Panc1 (cell line): Measurements from ENCODE around the gene CLCN7. TPM values are rescaled to one million over a fixed set of nuclear protein-coding genes. Genes with fewer than 3 reads are reported as not detected.

Experiments used
- ATAC-seq: fragments of 200-7000 bp; cut with Tn5 transposase; 2 replicates; pipeline ENCODE4 v1.9.1; 2020; ENCODE audit warnings: mild to moderate bottlenecking, moderate library complexity
- BruUV-seq: library from RNA; stranded (reverse); fragments of 400-500 nt; replicated peaks from 2 replicates; lab custom pipeline; 2021; lab: Mats Ljungman, UMichigan
- CTCF ChIA-PET: fragments of 300-600 bp; sonication (Branson Sonifier 250); formaldehyde crosslinking; loops from one replicate; lab custom pipeline; 2022; ENCODE audit warnings: antibody characterized with exemption; lab: Charles Lee
- POLR2A ChIA-PET: fragments of 300-600 bp; sonication (Branson Sonifier 250); formaldehyde crosslinking; loops from one replicate; lab custom pipeline; 2022; ENCODE audit warnings: antibody characterized with exemption; lab: Charles Lee
- DNase-seq: peaks from one replicate; pipeline ENCODE4 v3.0.0-alpha.2; 2010; ENCODE audit warnings: low read depth, low spot score
- H3K27ac ChIP-seq: 2 replicates; pipeline ENCODE4 v1.5.1; 2011; ENCODE audit warnings: mild to moderate bottlenecking, low read length, inconsistent platforms
- H3K27me3 ChIP-seq: fragments of 200-500 bp; sonication (Bioruptor generic); 2 replicates; pipeline ENCODE4 v1.6.0; 2014; ENCODE audit warnings: low read length, inconsistent platforms; ENCODE audit not compliant: control insufficient read depth, insufficient read depth
- H3K36me3 ChIP-seq: fragments of 200-500 bp; sonication (Bioruptor generic); 2 replicates; pipeline ENCODE4 v1.5.1; 2014; ENCODE audit warnings: inconsistent platforms, mild to moderate bottlenecking, low read length, moderate library complexity; ENCODE audit not compliant: control insufficient read depth, insufficient read depth
- H3K4me1 ChIP-seq: 2 replicates; pipeline ENCODE4 v1.5.1; 2011; ENCODE audit warnings: inconsistent platforms, mild to moderate bottlenecking, low read length, moderate library complexity; ENCODE audit not compliant: control insufficient read depth, insufficient read depth
- H3K4me3 ChIP-seq, 2 experiments: 2 replicates each; pipeline ENCODE4 v1.5.1; 2011 to 2012; ENCODE audit warnings: low read depth in 2 of 2, low read length in 2 of 2, mild to moderate bottlenecking in 2 of 2, inconsistent platforms in 1 of 2, moderate library complexity in 1 of 2
- H3K9me3 ChIP-seq: fragments of 200-500 bp; sonication (Bioruptor generic); 2 replicates; pipeline ENCODE4 v1.5.1; 2014; ENCODE audit warnings: low read depth, mild to moderate bottlenecking, inconsistent platforms, low read length, moderate library complexity; ENCODE audit not compliant: control insufficient read depth, insufficient read depth
- CTCF ChIP-seq: fragments of 450-650 bp; IDR thresholded peaks from 2 replicates; pipeline ENCODE4 v1.5.1; 2017; ENCODE audit warnings: mild to moderate bottlenecking
- POLR2AphosphoS5 ChIP-seq: IDR thresholded peaks from 2 replicates; pipeline ENCODE4 v1.6.1; 2012; ENCODE audit warnings: mild to moderate bottlenecking, low read depth, low read length, moderate library complexity
- REST ChIP-seq, 2 experiments: IDR thresholded peaks; 2 replicates each; pipeline ENCODE4 v1.6.1; 2011 to 2012; ENCODE audit warnings: low read depth in 2 of 2, control low read depth in 1 of 2, low read length in 1 of 2, mild to moderate bottlenecking in 1 of 2, moderate library complexity in 1 of 2; ENCODE audit not compliant: insufficient read depth in 1 of 2
- SIN3A ChIP-seq: IDR thresholded peaks from 2 replicates; pipeline ENCODE4 v1.6.1; 2012; ENCODE audit warnings: low read depth, mild to moderate bottlenecking, low read length, moderate library complexity, borderline replicate concordance; ENCODE audit not compliant: insufficient read depth
- TCF7L2 ChIP-seq: IDR thresholded peaks from 2 replicates; pipeline ENCODE4 v1.6.1; 2011; ENCODE audit warnings: mild to moderate bottlenecking, low read depth, low read length, inconsistent platforms
- in situ Hi-C: cut with HindIII; loops from 2 replicates; pipeline ENCODE4 v1.10.0; 2016; ENCODE audit warnings: low sequenced_read_pairs, low pct_unique_long_range_greater_than_20kb
- intact Hi-C: fragments of 100-400 bp; cut with micrococcal nuclease; formaldehyde crosslinking; loops from one replicate; pipeline ENCODE4 v1.10.0; 2022; ENCODE audit not compliant: unreplicated experiment
- total RNA-seq: library from RNA; stranded (reverse); gene quantifications from one replicate; pipeline ENCODE4 v1.2.1, GENCODE V29; 2021; ENCODE audit not compliant: unreplicated experiment

The CLCN7 gene
- total RNA-seq, 1 experiment from 2014 or later = 179 TPM

- H3K4me3 ChIP-seq = peak overlapping the region; percentile 61 to 64
- H3K36me3 ChIP-seq = no peaks in the 10 kb centered on the region
- H3K9me3 ChIP-seq = no peaks in the 10 kb centered on the region
- no peak for TF ChIP-seq POLR2AphosphoS5
- TF ChIP-seq SIN3A = peak; percentile 68; the same call in 1 of the 2 replicates
- peak; percentile 93 for TF ChIP-seq CTCF
- H3K27me3 ChIP-seq = no peaks in the 10 kb centered on the region
- DNase-seq = no peak
- intact Hi-C loops = no loop called here
- BruUV-seq = no TSS peak
- in situ Hi-C loops = no loop called here
- ChIA-PET CTCF (no interaction called here), POLR2A (interaction anchor here (1.0 kb wide), 1 partner anchor 12 kb away, joined by 3 read pairs; no protein-coding TSS in a partner anchor)
- peak overlapping the region; percentile 60; the same call in 1 of the 2 replicates for H3K27ac ChIP-seq
- peak; percentile 69 for ATAC-seq
- H3K4me1 ChIP-seq = peaks cover 8% of the 10 kb centered on the region; the same call in 1 of the 2 replicates
Observed at GRCh38 chr16:1413684-1414531, 60.9 kb downstream of the CLCN7 start.

GRCh38 chr16:1412847-1413246 lies 62.0 kb downstream of the CLCN7 start:
- in situ Hi-C loops (no loop called here), intact Hi-C loops (no loop called here)
- Histone ChIP-seq H3K36me3 (no peaks in the 10 kb centered on the region), H3K27ac (no peak overlapping the region), H3K9me3 (no peaks in the 10 kb centered on the region), H3K4me1 (peaks cover 8% of the 10 kb centered on the region; the same call in 1 of the 2 replicates), H3K4me3 (no peak overlapping the region), H3K27me3 (no peaks in the 10 kb centered on the region)
- no peak for ATAC-seq
- POLR2A ChIA-PET = no interaction called here
- TF ChIP-seq REST (IDR thresholded peaks at IDR 0.05; ENCODE audit: insufficient read depth in 1 of 2, low read depth in 2 of 2, low read length in 1 of 2) (no peak), POLR2AphosphoS5 (no peak), CTCF (no peak), SIN3A (no peak), TCF7L2 (no peak)
- BruUV-seq = no TSS peak
- CTCF ChIA-PET = no interaction called here
- no peak for DNase-seq
